Globus pallidus (tissue), 1 donor: Measurements from ENCODE around the gene RNF157.
"Not testable (repeated sequence)": the region's sequence is repeated elsewhere in the genome, so short reads cannot be mapped to it uniquely, and the experiment has no call there.

Experiments
- DNase-seq: peaks from one replicate; pipeline ENCODE4 v3.0.0-alpha.2; 2015; ENCODE audit warnings: low spot score

Gene RNF157

DNA sequence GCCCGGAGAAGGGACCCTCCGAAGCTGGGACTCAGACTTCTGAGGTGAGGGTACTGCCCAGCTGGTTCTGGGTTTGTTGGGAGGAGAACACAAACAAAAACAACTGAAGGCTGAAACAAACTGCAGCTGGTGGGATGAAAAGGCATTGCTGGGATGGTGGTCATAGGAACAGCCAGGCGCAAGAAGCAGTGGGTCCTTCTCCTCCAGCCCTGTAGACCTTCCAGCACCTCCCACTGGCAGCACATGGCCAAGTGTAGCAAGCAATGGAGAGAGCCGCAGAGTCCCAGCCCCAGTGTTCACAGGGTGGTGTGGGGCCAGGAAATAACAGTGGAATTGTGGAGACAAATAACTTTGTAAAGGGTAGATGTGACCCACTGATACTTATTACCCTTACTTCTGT lies 50.6 kb downstream of the RNF157 start:
- no peak for DNase-seq

DNA sequence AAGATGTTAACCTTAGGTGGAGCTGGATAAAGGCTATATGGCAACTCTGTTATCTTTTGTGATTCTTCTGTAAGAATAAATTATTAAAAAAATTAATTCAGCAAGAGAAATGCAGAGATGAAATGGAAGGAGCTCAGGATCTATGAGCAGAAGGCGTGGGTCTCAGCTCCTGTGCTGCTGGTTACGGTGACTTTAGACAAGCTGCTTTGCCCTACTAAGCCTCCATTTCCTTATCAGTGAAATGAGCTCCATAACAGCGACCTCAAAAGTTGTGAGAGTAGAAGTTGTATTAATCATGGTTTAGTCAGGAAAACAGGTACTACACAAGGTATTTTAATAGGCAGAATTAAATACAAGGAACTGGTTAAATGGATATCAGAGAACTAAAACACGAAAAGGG lies 51.0 kb downstream of the RNF157 start:
- no peak for DNase-seq

DNA sequence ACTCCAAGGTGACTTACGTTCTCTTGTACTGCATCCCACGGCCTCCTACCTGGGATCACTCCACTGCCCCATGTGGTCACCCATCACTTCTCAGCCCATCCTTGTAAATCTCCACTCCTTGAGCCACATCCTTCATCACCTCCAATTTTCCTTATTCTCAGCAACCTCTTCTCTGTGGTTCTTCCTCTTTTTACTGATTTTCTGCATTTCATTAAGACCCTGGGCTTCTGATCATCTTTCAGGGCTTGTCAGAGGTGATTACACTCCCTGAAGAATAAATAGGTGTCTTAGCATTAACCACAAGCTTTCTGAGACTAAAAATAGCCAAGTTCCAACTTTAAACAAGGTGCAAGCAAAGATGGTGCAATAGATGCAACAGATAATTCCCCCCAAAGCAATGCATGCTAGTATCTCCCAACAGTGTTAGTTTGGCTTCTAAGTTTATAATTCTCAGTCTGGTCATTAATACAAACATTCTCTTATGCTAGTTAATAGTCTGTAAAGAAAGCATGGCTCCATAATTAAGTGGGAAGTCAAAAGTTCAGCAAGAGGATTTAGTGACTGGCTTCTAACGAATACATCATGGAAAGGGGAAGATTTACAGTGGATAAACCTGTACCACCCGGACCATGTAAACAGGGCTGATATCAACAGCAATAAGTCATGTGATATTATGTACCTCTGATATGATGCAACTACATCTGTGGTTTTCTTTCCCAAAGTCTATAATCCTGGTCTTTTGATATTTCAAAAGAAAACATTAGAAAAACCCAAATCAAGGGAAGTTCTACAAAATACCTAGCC lies 51.9 kb downstream of the RNF157 start:
- no peak for DNase-seq

DNA sequence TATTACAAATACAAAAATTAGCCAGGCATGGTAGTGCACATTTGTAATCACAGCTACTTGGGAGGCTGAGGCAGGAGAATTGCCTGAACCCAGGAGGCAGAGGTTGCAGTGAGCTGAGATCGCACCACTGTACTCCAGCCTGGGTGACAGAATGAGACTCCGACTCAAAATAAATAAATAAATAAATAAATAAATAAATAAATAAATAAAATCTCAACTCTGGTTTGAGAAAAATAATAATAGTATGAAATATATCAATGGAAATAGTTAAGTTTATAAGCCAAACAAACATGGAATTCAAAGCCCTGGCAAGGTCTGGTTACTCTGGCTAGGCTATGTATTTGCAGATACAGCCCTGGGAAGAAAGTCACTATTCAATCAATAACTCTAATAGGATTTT lies 53.5 kb downstream of the RNF157 start:
- DNase-seq, result not testable (repeated sequence)

DNA sequence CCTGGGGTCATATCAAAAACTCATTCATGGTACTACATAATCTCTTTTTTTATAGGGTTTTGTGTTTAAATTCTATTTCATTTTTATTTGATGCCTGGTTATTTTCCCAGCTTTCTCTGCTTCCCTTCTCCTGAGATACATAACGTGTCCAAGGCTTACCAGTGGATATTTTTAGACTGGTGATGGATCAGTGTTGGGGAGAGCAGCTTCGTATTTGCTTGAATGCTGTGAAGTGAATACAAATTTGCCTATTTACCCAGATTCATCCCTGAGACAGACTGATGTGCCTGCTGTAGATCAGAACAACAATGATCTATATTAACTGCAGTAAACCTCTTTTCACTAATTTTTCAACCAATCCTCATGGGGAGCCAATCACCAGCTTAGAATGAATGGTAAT lies 56.0 kb downstream of the RNF157 start:
- DNase-seq, result no peak

DNA sequence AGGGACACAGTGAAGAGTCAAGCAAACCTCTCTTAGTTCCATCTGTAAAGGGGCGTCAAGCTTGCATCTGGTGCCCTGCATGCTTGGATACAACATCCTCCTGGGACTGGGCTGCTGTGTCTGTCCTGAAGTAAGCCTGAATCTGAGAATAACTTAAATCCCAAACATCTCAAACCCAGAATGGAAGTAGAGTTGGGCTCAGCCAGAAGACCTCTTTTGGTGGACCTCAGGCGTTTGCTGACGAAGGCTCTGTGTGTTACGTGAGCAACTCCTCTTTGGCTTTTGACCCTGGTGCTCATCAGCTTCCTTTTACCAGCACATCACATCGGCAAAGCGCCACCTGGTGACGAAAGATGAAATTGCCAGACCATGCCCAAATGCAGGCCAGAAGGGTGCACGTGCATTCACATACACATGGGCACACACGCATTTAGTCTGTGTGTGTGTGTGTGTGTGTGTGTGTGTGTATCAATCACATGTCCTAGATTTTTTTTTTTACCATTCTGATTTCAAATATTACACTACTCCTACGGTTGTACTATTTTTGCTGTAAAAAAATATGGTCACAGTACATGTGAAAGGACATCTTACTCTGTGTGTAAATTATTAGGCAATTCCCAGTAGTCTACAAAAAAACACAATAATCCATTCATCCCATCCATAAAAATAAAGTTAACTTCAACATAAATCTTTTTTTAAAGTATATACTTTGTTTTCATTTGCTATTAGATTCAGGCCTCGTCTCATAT lies 58.1 kb downstream of the RNF157 start:
- peak; percentile 83 for DNase-seq

DNA sequence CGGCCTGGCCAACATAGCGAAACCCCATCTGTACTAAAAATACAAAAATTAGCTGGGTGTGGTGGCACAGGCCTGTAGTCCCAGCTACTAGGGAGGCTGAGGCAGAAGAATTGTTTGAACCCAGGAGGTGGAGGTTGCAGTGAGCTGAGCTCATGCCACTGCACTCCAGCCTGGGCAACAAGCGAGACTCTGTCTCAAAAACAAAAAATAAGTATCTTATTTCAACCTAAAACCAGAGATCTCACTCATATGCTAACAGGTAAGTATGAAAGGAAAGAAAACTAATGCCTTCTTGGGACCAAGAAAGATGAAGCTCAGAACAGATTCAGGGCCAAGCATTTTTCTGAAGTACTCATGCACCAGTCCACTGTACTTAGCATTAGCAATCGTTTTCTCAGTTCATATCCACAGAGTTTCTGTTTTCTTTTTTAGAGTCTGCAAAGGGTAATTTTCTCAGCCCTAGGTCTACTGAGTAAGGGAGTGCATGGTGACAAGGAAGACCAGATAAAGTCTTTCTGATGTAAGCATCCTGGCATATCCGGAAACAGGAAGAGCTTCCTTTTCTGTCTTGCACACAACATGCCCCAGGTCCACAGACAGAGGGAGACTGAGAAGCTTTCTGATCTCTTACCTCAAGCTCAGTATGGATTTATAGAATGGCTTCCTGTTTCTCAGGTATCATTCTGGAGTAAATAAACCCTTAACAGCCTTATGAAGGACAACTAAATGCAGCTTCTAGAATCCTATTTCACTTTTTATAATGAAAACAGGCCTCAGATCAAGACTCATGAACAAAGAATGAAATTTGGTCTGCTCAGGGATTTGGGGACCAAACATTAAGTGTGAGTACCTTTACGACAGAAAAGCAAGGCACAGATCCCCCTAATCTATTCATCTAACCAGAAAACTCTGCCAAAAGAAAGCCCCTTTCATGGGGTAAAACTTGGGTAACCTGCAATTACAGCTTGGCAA lies 60.5 kb downstream of the RNF157 start:
- no peak for DNase-seq

DNA sequence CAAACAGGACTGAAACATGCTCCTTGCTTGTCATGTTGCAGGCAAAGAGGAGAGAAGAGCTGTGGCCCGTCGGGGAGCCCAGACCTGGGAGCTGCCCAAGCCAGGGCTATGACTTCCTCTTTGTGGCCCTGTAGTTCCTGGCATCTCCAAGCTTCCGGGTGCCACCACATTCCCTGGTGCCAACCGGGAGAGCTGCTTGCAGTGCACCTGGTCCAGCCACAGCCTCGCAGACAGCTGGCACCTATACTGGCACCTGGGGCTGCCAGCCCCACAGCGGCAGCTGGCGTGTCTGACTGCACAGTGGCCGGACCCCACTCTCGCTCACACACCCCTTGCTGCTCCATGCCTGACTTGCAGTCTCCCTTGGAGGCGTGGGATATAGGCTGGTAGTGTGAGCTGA lies 62.2 kb downstream of the RNF157 start:
- no peak for DNase-seq

DNA sequence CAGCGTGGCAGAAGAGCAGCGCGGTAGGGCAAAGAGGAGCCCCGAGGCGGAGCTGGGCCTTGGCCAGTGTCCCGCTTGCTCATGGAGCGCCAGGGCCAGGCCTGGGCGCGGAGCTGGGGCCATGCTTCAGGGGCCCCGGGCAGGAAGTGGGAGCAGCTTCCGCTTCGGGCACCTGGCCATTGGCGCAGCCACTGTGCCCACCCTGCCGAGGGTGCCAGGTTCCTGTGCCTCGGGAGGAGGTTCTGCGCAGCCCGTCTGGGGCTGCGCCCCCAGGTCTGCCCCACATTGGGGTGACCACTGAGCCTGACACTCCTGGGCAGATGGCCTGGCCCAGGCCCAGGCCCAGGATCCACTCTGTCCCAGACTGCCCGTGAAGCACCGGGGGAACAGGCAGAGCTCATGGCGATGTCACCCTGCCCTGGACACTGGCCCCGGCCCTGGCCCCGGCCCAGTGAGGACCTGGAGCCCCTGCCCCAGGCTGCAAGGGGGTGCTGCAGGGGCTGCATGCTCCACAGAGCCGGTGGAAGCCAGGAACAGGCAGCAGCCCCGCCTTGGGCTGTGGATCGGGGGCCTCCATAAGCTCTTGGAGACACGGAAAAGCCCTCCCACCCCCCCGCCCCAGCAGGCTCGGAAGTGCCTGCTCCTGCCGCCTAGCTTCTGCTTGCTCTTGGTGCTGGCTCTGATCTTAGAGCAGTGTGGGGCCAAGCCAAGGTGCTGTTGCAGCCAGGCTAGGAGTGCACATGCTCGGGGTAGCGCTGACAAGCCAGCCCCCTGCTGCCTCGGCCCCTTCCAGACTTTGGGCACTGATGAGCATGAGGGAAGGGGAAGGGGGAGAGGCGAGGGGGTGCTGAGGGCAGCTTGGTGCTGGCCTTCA lies 63.4 kb downstream of the RNF157 start:
- no peak for DNase-seq

DNA sequence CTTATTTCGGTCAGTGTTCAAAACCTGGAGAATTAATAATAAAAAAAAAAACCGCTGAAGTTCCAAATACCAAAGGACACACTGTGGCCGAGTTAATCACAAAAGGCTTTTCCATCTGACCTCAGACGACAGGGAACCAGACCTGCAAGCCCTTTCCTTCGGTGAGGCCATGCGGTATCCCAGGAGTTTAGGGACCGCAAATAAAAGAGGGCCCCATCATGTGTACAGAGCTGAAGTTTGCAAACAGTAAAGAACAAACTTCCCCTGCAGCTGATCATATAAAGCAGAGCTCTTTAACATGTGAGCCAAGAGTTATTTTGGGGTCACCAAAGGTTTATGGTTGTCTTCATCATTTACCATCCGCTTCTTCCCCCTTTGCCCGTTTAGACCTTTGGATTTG lies 66.3 kb downstream of the RNF157 start:
- DNase-seq, result no peak

DNA sequence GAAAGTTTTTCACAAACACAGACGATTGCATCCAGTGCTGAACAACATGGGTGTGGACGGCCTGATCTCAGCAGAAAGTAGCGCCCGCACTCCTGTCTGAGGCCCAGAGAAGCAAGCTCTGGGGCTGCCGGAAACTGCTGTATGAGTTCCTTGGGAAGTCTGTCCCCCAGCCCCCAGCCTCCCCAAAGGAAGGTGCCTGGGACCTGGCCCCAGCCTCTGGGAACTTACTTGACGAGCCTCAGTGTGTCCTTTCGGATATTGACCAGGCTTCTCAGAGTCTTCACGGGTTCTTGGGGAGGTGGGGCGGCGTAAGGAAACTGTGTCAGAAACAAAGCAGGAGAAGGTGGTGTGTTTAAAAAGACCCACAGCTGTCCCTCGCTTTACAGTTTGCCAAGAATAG lies 66.8 kb downstream of the RNF157 start:
- no peak for DNase-seq

DNA sequence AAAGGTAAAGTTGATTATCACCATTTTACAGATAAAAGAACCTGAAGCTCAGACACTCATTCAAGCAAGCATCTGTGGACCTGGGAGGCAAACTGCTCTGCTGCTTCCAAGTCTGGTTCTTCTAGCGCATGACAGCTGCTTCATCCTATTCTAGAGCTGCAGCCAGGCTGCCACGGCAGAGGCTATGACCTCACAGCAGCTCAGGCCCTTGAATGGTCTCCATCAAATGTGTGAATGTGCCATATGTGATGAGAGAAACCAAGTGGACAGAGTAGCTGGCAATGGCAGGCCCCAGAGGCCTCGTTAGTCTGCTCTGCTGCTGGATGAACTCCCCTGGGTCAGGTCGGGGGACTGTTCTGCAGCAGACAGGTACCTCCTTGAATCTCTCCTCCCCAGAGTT lies 68.6 kb downstream of the RNF157 start:
- DNase-seq, result no peak

DNA sequence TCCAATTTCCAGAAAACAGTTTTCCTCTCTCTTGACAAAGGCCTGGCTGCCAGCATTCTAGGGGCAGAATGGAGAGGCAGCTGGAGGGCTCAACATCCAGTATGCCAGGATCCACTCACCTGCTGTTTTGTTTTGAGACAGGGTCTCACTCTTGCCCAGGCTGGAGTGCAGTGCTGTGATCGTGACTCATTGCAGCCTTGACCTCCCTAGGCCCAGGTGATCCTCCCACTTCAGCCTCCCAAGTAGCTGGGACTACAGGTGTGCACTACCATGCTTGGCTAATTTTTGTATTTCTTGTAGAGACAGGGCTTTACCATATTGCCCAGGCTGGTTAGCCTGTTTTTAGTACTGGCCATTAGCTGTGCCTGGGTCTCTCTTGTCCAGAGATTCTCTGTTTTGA lies 70.2 kb downstream of the RNF157 start:
- no peak for DNase-seq

DNA sequence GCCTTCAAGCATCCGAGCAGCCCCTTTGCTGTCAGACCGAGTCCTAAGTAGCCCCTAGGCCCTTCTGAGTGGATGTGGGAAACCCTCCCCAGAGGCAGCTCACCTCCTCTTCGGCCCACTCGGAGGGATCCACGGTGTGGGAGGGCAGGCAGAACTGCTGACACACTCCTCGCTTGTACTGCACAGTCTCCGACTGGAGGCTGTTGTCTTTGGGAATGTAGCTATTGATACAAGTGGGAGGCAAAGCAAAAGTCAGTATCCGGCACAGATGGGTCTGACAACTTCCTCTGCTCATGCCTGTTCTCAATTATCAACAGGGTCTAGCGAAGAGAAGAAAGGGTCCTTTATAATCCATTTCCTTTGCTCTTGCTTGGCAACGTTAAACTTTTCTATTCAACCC lies 73.4 kb downstream of the RNF157 start:
- DNase-seq, result peak; percentile 29

DNA sequence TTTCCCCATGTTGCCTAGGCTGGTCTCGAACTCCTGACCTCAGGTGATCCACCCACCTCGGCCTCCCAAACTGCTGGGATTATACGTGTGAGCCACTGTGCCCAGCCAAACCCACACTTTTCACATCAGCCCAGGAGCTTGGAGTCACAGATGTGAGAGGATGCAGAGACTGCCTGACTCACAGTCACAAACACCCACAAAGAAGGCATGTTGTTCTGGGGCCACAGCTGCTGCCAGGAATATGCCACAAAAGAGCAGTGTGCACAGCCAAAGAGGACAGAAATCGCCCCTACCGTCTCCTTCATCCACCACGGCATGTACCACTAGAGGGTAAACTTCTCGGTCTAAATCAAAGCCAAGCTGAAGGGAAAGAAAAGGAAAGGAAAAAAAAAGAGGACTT lies 74.1 kb downstream of the RNF157 start:
- DNase-seq, result peak; percentile 86

DNA sequence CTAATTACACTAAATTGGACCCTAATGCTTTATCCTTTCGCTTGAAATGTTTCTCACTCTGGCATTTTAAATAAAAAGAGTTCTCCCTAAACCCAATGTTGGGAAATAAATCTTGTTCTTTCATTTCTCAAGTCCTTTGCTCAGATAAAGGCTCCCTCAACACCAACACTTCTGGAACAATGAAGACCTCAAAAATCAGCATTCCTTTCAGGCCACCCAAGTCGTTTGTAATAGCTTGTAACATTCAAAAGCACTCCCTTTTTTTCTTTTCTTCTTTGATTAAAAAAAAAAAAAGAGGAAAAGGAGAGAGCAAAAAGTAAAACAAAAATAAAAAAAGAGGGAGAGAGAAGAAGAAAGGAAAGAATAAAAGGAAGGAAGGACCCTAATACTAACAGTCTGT lies 76.0 kb downstream of the RNF157 start:
- no peak for DNase-seq

DNA sequence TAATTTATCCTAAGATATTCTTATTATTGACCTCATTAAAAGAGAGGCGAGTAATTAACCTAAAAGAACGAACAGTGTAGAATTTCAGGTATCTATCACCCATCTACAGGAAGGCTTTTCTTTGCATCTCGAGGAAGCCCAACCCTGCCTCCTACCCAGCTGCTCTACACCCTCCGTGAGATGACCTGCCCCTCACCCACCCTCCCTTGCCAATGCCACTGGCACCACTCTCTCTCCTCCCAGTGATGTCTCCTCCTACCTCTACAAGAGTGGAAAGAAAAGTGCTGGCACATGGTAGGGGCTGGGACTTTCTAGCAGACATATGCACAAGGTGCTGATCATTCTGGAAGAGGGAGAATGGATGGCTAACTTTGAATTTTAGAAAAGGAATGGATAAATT lies 76.4 kb downstream of the RNF157 start:
- DNase-seq, result no peak

DNA sequence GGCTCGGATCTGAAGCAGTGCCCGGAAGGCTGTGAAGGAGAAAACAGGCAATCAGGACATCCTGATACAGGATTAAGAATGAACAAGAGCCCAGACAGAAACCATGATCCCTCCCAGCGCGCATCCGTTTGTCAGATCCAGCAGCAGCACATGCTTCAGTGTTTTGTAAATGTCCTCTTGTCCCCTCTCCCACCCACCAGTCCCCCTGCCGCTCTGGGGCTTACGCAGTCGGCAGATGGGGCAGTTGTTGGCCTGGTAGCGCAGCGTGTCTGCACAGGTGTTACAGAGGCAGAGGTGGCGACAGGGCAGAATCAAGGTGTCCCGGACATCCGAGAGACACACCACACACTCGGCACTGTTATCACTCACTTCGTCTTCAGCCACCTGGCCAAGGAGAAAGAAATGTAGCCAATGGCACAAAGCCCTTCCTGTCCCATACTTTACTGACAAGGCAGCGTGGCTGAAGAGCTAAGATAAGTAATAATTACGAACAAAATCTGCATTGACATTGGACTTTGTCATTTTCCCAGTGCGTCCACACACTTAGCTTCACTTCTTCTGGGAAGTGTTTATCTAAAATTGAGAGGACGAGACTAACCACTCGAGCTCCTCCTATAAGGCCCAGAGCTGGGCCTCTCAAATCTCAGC lies 78.5 kb downstream of the RNF157 start:
- no peak for DNase-seq

DNA sequence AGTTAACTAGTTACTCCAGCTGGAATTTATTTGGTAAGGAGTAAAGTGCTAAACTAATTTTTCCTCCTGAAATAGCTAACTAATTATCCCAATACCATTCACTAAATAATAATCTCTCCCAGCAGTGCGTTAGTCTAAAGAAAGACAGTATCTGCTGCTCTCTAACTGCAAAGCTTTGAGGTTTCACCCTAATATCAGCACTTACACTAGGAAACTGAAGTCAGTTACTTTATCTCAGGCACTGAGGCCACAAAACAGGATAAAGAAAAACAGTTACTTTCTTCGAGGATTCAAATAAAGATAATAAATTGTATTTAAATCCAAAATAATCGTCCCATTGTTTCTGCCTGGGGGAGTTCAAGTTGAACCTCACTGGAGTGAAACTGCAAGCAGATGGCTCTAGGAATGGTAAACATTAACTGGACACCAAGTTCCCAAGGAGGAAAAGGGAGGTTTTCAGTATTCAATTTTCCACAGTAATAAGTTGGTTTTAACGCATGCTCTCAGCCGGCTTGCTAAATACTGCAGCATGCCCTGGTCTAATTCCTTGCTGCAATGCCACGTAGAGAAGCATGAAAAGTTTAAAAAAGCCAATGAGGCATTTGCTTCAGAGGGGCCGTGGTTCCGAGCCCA lies 79.3 kb downstream of the RNF157 start:
- DNase-seq, result no peak

DNA sequence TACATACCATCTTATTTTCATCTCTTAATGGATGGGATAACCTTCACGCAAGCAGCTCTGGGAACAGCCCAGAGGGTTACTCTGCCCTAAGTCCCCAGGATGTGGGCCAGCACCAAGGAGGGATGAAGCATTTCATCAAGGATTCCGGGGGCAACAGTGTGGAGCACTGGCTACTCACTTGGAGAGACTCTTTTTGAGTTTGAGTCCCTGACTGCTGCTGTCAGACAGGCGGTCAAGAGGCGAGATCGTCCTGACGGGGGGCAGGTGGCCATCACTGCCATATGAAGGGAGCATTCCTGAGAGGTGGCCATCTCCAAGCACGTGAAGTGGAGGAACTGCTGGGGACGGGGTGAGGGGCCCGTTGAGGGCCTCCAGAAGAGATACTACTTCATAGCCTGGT lies 81.1 kb downstream of the RNF157 start:
- no peak for DNase-seq
